Caco-2 (cell line): ENCODE data around the gene PIK3C3. TPM values are rescaled to one million over a fixed set of nuclear protein-coding genes. Genes with fewer than 3 reads are reported as not detected.

Experiments used
- BruUV-seq: library from RNA; stranded (reverse); fragments of 400-500 nt; replicated peaks from 2 replicates; lab custom pipeline; 2021; lab: Mats Ljungman, UMichigan
- CTCF ChIA-PET: fragments of 300-600 bp; sonication (Branson Sonifier 250); formaldehyde crosslinking; loops from one replicate; lab custom pipeline; 2022; ENCODE audit warnings: antibody characterized with exemption; lab: Charles Lee
- POLR2A ChIA-PET: fragments of 300-600 bp; sonication (Branson Sonifier 250); formaldehyde crosslinking; loops from one replicate; lab custom pipeline; 2022; ENCODE audit warnings: antibody characterized with exemption; lab: Charles Lee
- DNase-seq, 2 experiments: peaks; one replicate each; pipeline versions ENCODE4 v3.0.0 to v3.0.0-alpha.2; 2020 to 2022
- H3K27me3 ChIP-seq: replicated peaks from 2 replicates; pipeline ENCODE4 v1.6.0; 2011; ENCODE audit warnings: low read length; ENCODE audit not compliant: control insufficient read depth, insufficient read depth
- H3K36me3 ChIP-seq: 2 replicates; pipeline ENCODE4 v1.5.1; 2011; ENCODE audit warnings: low read length; ENCODE audit not compliant: control insufficient read depth, insufficient read depth
- H3K4me1 ChIP-seq: fragments of 250-450 bp; sonication (Bioruptor Pico); 2 replicates; pipeline ENCODE4 v1.5.1; 2020; ENCODE audit warnings: mild to moderate bottlenecking
- H3K4me3 ChIP-seq: 2 replicates; pipeline ENCODE4 v1.5.1; 2011; ENCODE audit warnings: low read depth, mild to moderate bottlenecking, control low read depth, low read length
- H3K9me3 ChIP-seq: fragments of 250-450 bp; sonication (Bioruptor Pico); 2 replicates; pipeline ENCODE4 v1.5.1; 2020; ENCODE audit warnings: mild to moderate bottlenecking, moderate library complexity
- H3K27ac Mint-ChIP-seq: one replicate; pipeline ENCODE4 v1.8.0; 2022; ENCODE audit warnings: mixed read lengths; ENCODE audit not compliant: unreplicated experiment
- H3K27me3 Mint-ChIP-seq: one replicate; pipeline ENCODE4 v1.8.0; 2022; ENCODE audit warnings: mixed read lengths; ENCODE audit not compliant: insufficient read depth, unreplicated experiment
- H3K36me3 Mint-ChIP-seq: one replicate; pipeline ENCODE4 v1.8.0; 2022; ENCODE audit warnings: mild to moderate bottlenecking, mixed read lengths; ENCODE audit not compliant: insufficient read depth, unreplicated experiment
- H3K4me1 Mint-ChIP-seq: one replicate; pipeline ENCODE4 v1.8.0; 2022; ENCODE audit warnings: low read depth, mixed read lengths; ENCODE audit not compliant: unreplicated experiment
- H3K4me3 Mint-ChIP-seq: one replicate; pipeline ENCODE4 v1.8.0; 2022; ENCODE audit warnings: mild to moderate bottlenecking, moderate library complexity, mixed read lengths; ENCODE audit not compliant: unreplicated experiment
- H3K9me3 Mint-ChIP-seq: one replicate; pipeline ENCODE4 v1.8.0; 2022; ENCODE audit warnings: mixed read lengths; ENCODE audit not compliant: unreplicated experiment
- intact Hi-C: fragments of 100-400 bp; cut with micrococcal nuclease; formaldehyde crosslinking; loops from one replicate; pipeline ENCODE4 v1.10.0; 2022; ENCODE audit not compliant: unreplicated experiment
- total RNA-seq: library from RNA; stranded (reverse); gene quantifications from 2 replicates; pipeline ENCODE4 v1.2.3, GENCODE V29; 2022
- TF ChIP-seq, protein P1 (sequence below), 2 experiments: fragments of 200-600 bp in 1 of 2; IDR thresholded peaks; 1 replicate in 1 of 2; 2 replicates in 1 of 2; pipeline versions ENCODE4 v1.5.1 to v1.8.0; 2011 to 2022; ENCODE audit warnings: antibody characterized with exemption in 1 of 2, control low read depth in 1 of 2, inconsistent platforms in 1 of 2, low read depth in 1 of 2, low read length in 1 of 2, mild to moderate bottlenecking in 1 of 2, moderate library complexity in 1 of 2; ENCODE audit not compliant: insufficient read depth in 1 of 2, severe bottlenecking in 1 of 2, unreplicated experiment in 1 of 2

Gene PIK3C3
- total RNA-seq, 1 experiment from 2014 or later = 19.7 TPM

DNA sequence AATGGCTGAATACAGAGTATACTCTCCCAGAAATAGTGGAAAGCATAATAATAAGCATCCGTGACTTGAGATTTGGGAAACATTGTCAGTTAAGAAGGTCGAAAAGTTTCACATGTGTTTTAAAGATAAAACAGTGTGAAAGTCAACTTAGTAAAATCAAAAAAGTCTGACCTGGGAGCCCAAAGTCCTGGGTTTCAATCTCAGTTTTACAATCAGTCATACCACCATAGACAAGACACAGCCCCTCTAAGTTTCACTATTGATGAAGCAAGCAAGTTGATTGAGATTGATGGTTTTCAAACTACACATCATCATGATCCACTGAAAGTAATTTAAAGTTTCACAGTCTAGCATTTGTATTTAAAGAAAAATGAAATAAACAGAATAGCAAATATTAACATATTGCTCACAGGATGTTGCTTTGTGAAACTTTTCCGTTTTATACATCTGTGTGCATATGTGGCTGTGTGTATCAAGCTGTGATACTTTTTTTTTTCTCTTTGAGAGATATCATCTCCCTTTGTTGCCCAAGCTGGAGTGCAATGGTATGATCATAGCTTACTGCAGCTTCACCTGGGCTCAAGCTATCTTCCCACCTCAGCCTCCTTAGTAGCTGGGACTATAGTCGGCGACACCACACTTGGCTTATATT is 71.1 kb downstream of the PIK3C3 start:
- Mint-ChIP-seq H3K36me3 (peaks cover 4% of the 10 kb centered on the region), H3K27ac (no peak overlapping the region), H3K9me3 (no peaks in the 10 kb centered on the region), H3K27me3 (no peaks in the 10 kb centered on the region), H3K4me1 (no peaks in the 10 kb centered on the region), H3K4me3 (no peak overlapping the region)
- Histone ChIP-seq H3K9me3 (no peaks in the 10 kb centered on the region), H3K4me1 (peaks cover 5% of the 10 kb centered on the region; the same call in 1 of the 2 replicates), H3K36me3 (no peaks in the 10 kb centered on the region), H3K27me3 (no peaks in the 10 kb centered on the region), H3K4me3 (no peak overlapping the region)
- POLR2A ChIA-PET = no interaction called here
- intact Hi-C loops = loop anchor here (5.0 to 10.0 kb wide), 2 partner anchors 206 to 1569 kb away; no protein-coding TSS in a partner anchor
- TF ChIP-seq, protein P1, sequence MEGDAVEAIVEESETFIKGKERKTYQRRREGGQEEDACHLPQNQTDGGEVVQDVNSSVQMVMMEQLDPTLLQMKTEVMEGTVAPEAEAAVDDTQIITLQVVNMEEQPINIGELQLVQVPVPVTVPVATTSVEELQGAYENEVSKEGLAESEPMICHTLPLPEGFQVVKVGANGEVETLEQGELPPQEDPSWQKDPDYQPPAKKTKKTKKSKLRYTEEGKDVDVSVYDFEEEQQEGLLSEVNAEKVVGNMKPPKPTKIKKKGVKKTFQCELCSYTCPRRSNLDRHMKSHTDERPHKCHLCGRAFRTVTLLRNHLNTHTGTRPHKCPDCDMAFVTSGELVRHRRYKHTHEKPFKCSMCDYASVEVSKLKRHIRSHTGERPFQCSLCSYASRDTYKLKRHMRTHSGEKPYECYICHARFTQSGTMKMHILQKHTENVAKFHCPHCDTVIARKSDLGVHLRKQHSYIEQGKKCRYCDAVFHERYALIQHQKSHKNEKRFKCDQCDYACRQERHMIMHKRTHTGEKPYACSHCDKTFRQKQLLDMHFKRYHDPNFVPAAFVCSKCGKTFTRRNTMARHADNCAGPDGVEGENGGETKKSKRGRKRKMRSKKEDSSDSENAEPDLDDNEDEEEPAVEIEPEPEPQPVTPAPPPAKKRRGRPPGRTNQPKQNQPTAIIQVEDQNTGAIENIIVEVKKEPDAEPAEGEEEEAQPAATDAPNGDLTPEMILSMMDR (IDR thresholded peaks at IDR 0.05; ENCODE audit: insufficient read depth in 1 of 2, low read depth in 1 of 2, low read length in 1 of 2, severe bottlenecking in 1 of 2, unreplicated experiment in 1 of 2) = no peak
- CTCF ChIA-PET = no interaction called here
- BruUV-seq = no TSS peak
- DNase-seq = no peak

DNA sequence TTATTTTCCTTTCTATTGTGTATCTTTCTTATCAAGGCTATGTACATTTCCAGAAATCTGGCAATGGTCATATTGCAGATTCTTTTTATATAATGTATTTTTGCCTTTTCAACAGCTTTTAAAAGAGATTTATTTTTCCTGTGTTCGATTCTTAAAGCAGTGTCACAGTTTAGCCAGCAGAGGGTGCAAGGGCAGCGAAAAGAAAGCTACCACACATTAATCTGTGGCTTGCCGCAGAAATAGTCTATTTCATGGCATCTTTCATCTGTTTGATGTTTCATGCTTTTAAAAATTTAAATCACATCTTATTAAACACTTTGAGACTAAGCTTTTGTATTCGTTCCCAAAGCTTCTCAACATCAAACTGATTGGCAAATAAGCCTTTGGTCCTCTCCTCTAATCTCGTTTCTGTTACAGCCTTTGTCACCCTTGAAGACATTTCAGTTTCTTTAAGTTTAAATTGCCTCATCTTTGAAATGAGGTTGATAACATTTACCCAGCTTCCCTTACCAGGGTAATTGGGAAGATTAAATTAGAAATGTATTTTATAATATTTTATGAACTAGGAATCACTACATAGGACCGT is 73.3 kb downstream of the PIK3C3 start:
- H3K27ac Mint-ChIP-seq = no peak overlapping the region

DNA sequence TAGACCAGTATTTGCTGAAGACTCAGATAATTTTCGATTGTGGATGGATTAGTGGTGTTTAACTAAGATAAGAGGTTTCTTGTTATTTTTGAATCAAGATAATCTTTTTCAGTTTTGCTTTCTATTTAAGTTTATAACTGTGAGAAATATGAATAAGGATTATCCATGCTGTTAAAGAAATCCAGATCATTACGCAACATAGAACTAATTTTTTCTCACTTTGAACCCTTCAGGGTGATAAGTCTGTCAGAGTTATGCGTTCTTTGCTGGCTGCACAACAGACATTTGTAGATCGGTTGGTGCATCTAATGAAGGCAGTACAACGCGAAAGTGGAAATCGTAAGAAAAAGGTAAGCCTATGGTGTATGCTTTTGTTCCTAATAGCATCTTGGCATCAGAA is 74.1 kb downstream of the PIK3C3 start:
- intact Hi-C loops = loop anchor here (5.0 to 10.0 kb wide), 2 partner anchors 203 to 1566 kb away; no protein-coding TSS in a partner anchor
- BruUV-seq = no TSS peak
- peaks cover 5% of the 10 kb centered on the region; the same call in 1 of the 2 replicates for H3K4me1 ChIP-seq
- H3K4me3 ChIP-seq = no peak overlapping the region
- TF ChIP-seq, protein P1 (IDR thresholded peaks at IDR 0.05; ENCODE audit: insufficient read depth in 1 of 2, low read depth in 1 of 2, low read length in 1 of 2, severe bottlenecking in 1 of 2, unreplicated experiment in 1 of 2) = no peak
- Mint-ChIP-seq H3K27me3 (no peaks in the 10 kb centered on the region), H3K36me3 (peaks cover 10% of the 10 kb centered on the region), H3K27ac (no peak overlapping the region), H3K4me3 (no peak overlapping the region), H3K4me1 (no peaks in the 10 kb centered on the region), H3K9me3 (no peaks in the 10 kb centered on the region)
- ChIA-PET POLR2A (no interaction called here), CTCF (no interaction called here)
- no peak for DNase-seq
- no peaks in the 10 kb centered on the region for H3K9me3 ChIP-seq
- H3K27me3 ChIP-seq = no peaks in the 10 kb centered on the region
- H3K36me3 ChIP-seq = no peaks in the 10 kb centered on the region

More for the DNA sequence above, 73.3 kb downstream of the PIK3C3 start:
- H3K4me1 Mint-ChIP-seq = no peaks in the 10 kb centered on the region
- no TSS peak for BruUV-seq
- peaks cover 10% of the 10 kb centered on the region for H3K36me3 Mint-ChIP-seq
- POLR2A ChIA-PET = no interaction called here
- H3K4me1 ChIP-seq = peaks cover 5% of the 10 kb centered on the region; the same call in 1 of the 2 replicates
- peak in 1 of 2 experiments; percentile 24 for DNase-seq
- H3K36me3 ChIP-seq = no peaks in the 10 kb centered on the region
- intact Hi-C loops = loop anchor here (5.0 to 10.0 kb wide), 2 partner anchors 204 to 1566 kb away; no protein-coding TSS in a partner anchor
- no peaks in the 10 kb centered on the region for H3K9me3 ChIP-seq
- no peak overlapping the region for H3K4me3 ChIP-seq
- H3K27me3 ChIP-seq = no peaks in the 10 kb centered on the region
- CTCF ChIA-PET = interaction anchor here (0.7 to 1.1 kb wide), 3 partner anchors 20 to 25 kb away, joined by 3 to 4 read pairs (median 3); no protein-coding TSS in a partner anchor
- H3K9me3 Mint-ChIP-seq = no peaks in the 10 kb centered on the region
- H3K27me3 Mint-ChIP-seq = no peaks in the 10 kb centered on the region
- no peak overlapping the region for H3K4me3 Mint-ChIP-seq
- TF ChIP-seq, protein P1 (IDR thresholded peaks at IDR 0.05; ENCODE audit: insufficient read depth in 1 of 2, low read depth in 1 of 2, low read length in 1 of 2, severe bottlenecking in 1 of 2, unreplicated experiment in 1 of 2) = peak; percentile 49 to 63
